ENCODE measurements around the gene APBB2. TPM values are rescaled to one million over a fixed set of nuclear protein-coding genes. Genes with fewer than 3 reads are reported as not detected.

APBB2 gene
- total RNA-seq, 1 donor = 92.3 TPM

- no peaks in the 10 kb centered on the region for H3K9me3 ChIP-seq (ENCODE audit: low read depth, low read length)
- peaks cover 77% of the 10 kb centered on the region for H3K79me2 ChIP-seq (ENCODE audit: insufficient read depth, low read length)
- H3K4me1 ChIP-seq (ENCODE audit: insufficient read depth, low read length) = peaks cover 7% of the 10 kb centered on the region
- no peak overlapping the region for H3K27ac ChIP-seq (ENCODE audit: low read depth, low read length)
- no peaks in the 10 kb centered on the region for H3K36me3 ChIP-seq (ENCODE audit: insufficient read depth, low read length)
- no peak for TF ChIP-seq CTCF (IDR thresholded peaks at IDR 0.05; ENCODE audit: extremely low read depth, low read depth, low read length)
- no peak overlapping the region for H3K4me2 ChIP-seq (ENCODE audit: insufficient read depth, low read length)
- no peak for DNase-seq (ENCODE audit: insufficient read length, low spot score, missing footprints)
- H3K27me3 ChIP-seq (ENCODE audit: insufficient read depth, low read length) = no peaks in the 10 kb centered on the region
- no peak overlapping the region for H2AFZ ChIP-seq (ENCODE audit: low read length)
- H3K4me3 ChIP-seq (ENCODE audit: insufficient read depth, low read length) = no peak overlapping the region
- no peaks in the 10 kb centered on the region for H4K20me1 ChIP-seq (ENCODE audit: insufficient read depth, low read length)
Observed at GRCh38 chr4:41070516-41071281, 143.6 kb downstream of the APBB2 start.

- peaks cover 7% of the 10 kb centered on the region for H3K4me1 ChIP-seq (ENCODE audit: insufficient read depth, low read length)
- no peak overlapping the region for H3K4me2 ChIP-seq (ENCODE audit: insufficient read depth, low read length)
- peaks cover 78% of the 10 kb centered on the region for H3K79me2 ChIP-seq (ENCODE audit: insufficient read depth, low read length)
- H4K20me1 ChIP-seq (ENCODE audit: insufficient read depth, low read length) = no peaks in the 10 kb centered on the region
- H3K4me3 ChIP-seq (ENCODE audit: insufficient read depth, low read length) = no peak overlapping the region
- H3K27me3 ChIP-seq (ENCODE audit: insufficient read depth, low read length) = no peaks in the 10 kb centered on the region
- no peak overlapping the region for H2AFZ ChIP-seq (ENCODE audit: low read length)
- DNase-seq (ENCODE audit: insufficient read length, low spot score, missing footprints) = no peak
- no peak for TF ChIP-seq CTCF (IDR thresholded peaks at IDR 0.05; ENCODE audit: extremely low read depth, low read depth, low read length)
- no peak overlapping the region for H3K27ac ChIP-seq (ENCODE audit: low read depth, low read length)
- H3K9me3 ChIP-seq (ENCODE audit: low read depth, low read length) = no peaks in the 10 kb centered on the region
- no peaks in the 10 kb centered on the region for H3K36me3 ChIP-seq (ENCODE audit: insufficient read depth, low read length)
Observed at GRCh38 chr4:41069838-41070237, 144.5 kb downstream of the APBB2 start.

GRCh38 chr4:41069257-41069656, 145.1 kb downstream of the APBB2 start:
- Histone ChIP-seq H3K4me1 (ENCODE audit: insufficient read depth, low read length) (peaks cover 7% of the 10 kb centered on the region), H3K27me3 (ENCODE audit: insufficient read depth, low read length) (no peaks in the 10 kb centered on the region), H4K20me1 (ENCODE audit: insufficient read depth, low read length) (no peaks in the 10 kb centered on the region), H3K4me3 (ENCODE audit: insufficient read depth, low read length) (no peak overlapping the region), H3K27ac (ENCODE audit: low read depth, low read length) (no peak overlapping the region), H3K79me2 (ENCODE audit: insufficient read depth, low read length) (peaks cover 81% of the 10 kb centered on the region), H3K9me3 (ENCODE audit: low read depth, low read length) (no peaks in the 10 kb centered on the region), H3K4me2 (ENCODE audit: insufficient read depth, low read length) (no peak overlapping the region), H2AFZ (ENCODE audit: low read length) (no peak overlapping the region), H3K36me3 (ENCODE audit: insufficient read depth, low read length) (peaks cover 2% of the 10 kb centered on the region)
- DNase-seq (ENCODE audit: insufficient read length, low spot score, missing footprints) = no peak
- TF ChIP-seq CTCF (IDR thresholded peaks at IDR 0.05; ENCODE audit: extremely low read depth, low read depth, low read length) = no peak

GRCh38 chr4:41067369-41067768, 147.0 kb downstream of the APBB2 start:
- Histone ChIP-seq H3K27ac (ENCODE audit: low read depth, low read length) (no peak overlapping the region), H3K9me3 (ENCODE audit: low read depth, low read length) (no peaks in the 10 kb centered on the region), H4K20me1 (ENCODE audit: insufficient read depth, low read length) (no peaks in the 10 kb centered on the region), H3K4me2 (ENCODE audit: insufficient read depth, low read length) (no peak overlapping the region), H3K79me2 (ENCODE audit: insufficient read depth, low read length) (peaks cover 69% of the 10 kb centered on the region), H3K27me3 (ENCODE audit: insufficient read depth, low read length) (no peaks in the 10 kb centered on the region), H3K4me1 (ENCODE audit: insufficient read depth, low read length) (peaks cover 7% of the 10 kb centered on the region), H3K36me3 (ENCODE audit: insufficient read depth, low read length) (peaks cover 3% of the 10 kb centered on the region), H3K4me3 (ENCODE audit: insufficient read depth, low read length) (no peak overlapping the region), H2AFZ (ENCODE audit: low read length) (no peak overlapping the region)
- TF ChIP-seq CTCF (IDR thresholded peaks at IDR 0.05; ENCODE audit: extremely low read depth, low read depth, low read length) = no peak
- DNase-seq (ENCODE audit: insufficient read length, low spot score, missing footprints) = no peak

All from osteoblast (primary cell).